ENCODE results near the gene CIAO3.

Gene CIAO3

DNA sequence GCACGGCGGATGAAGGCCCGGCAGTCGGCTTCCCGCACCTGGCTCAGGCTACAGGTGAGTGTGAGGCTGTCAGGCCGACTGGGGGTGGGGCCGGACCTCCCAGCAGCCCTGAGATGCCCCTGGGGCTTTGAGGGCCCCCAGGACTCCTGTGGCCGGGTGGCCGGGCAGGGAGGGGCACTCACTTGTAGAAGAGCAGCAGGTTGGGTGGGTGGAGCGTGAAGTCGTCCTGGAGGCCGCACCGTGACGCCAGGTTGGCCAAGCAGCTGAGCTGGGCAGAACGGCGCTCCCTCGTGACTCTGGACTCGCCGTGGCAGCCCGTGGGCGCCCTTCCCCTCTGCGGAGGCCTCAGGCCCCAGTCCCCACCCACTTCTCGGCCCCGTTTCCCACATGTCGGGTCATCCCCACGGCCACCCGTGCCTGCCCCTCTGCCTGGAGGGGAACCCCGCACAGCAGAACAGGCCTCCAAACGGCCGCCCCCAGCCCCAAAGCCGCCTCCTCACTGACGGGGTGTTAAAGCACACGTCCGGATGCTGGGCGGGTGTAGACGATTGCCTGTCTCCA is 34.5 kb upstream of the CIAO3 start:
- no peak for DNase-seq (ENCODE audit: low read depth)

DNA sequence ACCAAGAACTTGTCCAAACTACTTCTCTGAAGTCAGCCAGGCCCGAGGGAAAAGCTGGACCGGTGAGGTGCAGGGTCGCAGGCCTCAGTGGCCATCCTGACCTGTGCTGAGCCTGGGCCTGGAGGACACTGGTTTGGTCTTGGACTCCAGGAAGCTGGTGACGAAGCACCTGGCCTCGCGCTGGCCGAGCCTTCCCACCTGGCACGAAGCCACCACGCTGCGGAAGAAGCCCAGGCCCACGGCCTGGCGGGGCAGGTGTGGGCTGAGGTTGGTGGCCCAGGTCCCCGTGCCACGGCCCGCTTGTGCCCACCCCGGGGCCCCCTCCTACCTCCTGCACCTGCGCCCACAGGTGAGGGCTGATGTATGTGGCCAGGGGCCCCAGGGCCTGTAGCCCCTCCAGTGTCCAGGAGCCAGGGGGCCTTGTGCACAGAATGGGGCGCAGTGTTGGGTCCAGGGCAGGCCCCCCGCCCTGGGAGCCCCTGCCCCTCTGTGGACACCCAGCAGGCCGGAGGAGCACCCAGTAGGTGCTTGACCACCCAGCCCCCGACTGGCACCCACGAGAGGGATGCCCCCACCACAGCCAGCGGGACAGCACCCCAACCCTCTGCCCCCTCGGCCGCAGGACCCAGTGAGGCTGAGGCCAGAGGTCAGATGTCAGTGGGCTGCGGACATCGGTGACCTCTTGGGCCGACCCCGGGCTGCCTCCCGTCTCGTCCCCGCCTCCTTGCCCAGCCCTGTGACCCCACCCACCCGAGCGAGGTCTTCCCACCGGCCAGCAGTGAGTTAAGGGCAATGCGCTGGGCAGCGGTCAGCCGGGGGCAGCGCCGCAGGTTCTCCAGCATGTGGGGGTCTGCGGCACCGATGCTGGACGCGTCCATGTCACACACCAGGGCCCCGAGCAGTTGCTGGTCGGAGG is 33.5 kb upstream of the CIAO3 start:
- no peak for DNase-seq (ENCODE audit: low read depth)

DNA sequence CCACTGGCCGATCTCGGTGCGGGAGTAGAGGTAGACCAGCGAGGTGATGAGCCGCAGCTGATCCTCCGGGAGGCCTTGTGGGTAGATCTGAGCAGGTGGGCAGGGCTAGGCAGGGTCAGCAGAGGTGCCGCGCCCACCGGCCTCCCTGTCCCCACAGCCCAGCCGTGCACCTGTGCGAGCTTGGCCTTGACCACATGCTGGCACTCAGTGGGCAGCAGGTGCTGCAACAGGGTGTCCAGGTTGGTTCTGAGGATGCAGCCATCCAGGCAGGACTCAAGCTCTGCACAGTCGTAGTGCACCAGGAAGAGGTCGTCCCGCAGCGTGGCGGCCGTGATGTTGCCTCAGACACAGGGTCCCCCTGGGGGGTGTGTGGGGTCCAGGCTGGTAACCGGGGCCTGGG is 32.2 kb upstream of the CIAO3 start:
- no peak for DNase-seq (ENCODE audit: low read depth)

DNA sequence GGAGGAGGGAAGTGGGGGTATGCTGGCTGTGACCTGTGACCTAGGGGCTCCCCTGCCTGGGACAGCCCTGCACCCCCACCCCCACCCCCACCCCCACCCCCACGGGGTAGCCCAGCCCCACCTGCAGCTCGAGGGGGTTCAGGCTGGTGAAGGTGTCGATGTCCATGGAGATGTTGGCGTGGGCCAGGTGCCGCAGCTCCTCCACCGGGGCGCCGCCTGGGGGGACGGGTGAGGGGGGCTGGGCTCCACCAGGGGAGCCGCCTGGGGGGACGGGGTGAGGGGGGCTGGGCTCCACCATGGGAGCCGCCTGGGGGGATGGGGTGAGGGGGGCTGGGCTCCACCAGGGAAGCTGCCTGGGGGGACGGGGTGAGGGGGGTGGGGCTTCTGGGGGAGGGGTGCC is 29.6 kb upstream of the CIAO3 start:
- DNase-seq (ENCODE audit: low read depth), result no peak

DNA sequence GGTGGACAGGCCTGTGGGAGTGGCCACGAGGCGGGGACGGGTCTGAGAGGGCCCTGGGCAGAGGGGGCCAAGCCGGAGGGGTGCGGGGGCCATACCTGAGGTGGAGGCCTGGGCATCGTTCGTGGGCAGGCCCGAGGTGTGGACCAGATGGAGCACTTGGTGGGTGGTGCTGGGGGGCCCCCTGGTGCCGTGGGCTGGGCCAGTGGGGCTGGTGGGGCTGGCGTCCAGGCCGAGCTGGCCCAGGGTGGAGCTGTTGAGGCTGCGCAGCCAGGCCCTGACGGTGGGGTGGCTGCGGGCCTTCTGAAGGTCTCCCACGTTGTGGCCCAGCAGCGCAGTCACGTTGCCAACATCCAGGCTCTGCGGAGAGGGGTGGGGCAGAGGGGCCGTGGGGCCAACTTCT is 29.1 kb upstream of the CIAO3 start:
- DNase-seq (ENCODE audit: low read depth), result no peak

DNA sequence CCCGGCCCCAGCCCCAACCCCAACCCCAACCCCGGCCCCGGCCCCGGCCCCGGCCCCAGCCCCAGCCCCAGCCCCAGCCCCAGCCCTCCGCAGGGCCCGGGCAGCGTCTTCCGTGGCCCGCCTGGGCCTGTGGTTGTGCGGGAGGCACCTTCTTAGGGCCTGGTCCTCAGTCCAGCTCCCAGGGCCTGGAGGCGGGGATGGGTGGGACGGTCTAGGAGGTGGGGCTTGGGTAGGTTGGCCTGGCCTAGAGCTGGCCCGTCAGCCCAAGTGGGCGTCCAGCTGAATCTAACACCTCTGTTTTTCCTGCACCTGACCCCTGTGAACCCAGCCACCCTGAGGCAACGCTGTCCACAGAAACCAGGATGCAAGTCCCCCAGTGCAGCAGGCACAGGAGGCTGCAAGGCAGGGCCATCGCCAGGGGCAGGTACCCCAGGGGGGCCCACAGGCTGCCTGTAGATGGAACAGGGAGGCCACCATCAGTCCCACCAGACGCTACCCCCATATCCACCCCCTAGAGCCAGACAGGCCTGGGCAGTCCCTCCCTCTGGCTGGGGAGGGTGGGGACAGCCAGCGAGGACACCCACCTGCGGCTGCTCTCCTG is 28.5 kb upstream of the CIAO3 start:
- DNase-seq (ENCODE audit: low read depth), result no peak

DNA sequence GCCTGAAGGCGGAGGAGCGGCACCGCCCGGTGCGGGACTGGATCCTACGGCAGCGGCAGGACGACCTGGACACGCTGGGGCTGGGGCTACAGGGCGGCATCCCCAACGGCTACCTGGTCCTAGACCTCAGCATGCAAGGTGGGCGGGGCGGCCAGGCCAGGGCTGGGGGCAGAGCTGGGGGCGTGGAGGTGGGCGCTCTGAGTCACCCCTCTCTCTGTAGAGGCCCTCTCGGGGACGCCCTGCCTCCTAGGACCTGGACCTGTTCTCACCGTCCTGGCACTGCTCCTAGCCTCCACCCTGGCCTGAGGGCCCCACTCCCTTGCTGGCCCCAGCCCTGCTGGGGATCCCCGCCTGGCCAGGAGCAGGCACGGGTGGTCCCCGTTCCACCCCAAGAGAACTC is 27.6 kb upstream of the CIAO3 start:
- DNase-seq (ENCODE audit: low read depth), result no peak

DNA sequence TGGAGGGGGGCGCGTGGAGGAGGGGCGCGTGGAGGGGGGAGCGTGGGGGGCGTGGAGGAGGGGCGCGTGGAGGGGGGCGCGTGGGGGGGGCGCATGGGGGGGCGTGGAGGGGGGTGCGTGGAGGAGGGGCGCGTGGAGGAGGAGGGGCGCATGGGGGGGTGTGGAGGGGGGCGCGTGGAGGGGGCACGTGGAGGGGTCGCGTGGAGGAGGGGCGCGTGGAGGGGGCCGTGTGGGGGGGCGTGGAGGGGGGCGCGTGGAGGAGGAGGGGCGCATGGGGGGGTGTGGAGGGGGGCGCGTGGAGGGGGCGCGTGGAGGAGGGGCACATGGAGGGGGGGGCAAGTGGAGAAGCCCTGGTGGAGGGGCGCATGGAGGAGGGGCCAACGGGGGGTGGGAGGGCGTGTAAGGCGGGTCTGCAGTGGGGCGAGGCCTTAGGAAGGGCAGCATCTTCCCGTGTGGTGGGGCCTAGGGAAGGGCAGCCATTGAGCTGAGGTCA is 27.0 kb upstream of the CIAO3 start:
- DNase-seq (ENCODE audit: low read depth), result no peak

DNA sequence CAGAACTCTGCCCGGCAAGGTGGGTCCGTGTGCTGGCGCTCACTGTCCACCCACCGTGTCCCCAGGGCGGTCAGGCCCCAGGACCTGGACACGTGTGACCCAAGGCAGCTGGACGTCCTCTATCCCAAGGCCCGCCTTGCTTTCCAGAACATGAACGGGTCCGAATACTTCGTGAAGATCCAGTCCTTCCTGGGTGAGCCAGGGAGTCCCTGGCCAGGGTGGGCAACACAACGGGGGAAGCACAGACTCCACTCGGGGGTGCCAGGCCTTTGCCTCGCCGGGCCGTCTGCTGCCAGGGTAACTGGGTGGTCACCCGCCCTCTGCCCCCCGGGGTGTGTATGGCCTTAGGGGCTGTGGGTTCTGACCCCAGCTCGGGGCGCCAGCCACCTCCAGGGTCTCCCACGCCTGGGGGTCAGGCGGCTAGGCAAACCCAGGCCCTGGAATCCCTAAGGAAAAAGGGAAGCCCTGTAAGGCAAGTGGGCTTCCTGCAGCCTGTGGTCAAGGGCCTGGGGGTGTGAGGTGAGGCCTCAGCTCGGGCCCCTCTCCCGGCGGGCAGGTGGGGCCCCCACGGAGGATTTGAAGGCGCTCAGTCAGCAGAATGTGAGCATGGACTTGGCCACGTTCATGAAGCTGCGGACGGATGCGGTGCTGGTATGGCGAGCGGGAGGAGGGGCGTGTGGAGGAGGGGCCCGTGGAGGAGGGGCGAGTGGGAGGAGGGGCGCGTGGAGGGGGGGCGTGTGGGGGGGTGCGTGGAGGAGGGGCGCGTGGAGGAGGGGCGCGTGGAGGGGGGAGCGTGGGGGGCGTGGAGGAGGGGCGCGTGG is 26.2 kb upstream of the CIAO3 start:
- DNase-seq (ENCODE audit: low read depth), result no peak

DNA sequence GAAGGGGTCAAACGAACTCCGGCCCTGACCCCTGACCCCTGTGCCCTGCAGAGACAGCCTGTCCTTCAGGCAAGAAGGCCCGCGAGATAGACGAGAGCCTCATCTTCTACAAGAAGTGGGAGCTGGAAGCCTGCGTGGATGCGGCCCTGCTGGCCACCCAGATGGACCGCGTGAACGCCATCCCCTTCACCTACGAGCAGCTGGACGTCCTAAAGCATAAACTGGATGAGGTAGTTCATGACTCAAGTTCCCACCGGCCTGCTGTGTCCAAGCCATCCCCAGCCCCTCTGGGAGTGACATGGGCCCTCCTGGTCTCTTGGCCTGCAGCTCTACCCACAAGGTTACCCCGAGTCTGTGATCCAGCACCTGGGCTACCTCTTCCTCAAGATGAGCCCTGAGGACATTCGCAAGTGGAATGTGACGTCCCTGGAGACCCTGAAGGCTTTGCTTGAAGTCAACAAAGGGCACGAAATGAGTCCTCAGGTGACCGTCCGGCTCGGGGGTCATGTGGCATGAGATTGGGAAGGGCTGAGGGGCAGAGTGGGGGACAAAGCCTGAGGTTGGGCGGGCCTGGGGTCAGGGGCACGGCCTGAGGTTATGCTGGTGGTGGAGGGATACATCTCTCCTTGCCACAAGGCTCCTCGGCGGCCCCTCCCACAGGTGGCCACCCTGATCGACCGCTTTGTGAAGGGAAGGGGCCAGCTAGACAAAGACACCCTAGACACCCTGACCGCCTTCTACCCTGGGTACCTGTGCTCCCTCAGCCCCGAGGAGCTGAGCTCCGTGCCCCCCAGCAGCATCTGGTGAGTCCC is 25.4 kb upstream of the CIAO3 start:
- DNase-seq (ENCODE audit: low read depth), result no peak

DNA sequence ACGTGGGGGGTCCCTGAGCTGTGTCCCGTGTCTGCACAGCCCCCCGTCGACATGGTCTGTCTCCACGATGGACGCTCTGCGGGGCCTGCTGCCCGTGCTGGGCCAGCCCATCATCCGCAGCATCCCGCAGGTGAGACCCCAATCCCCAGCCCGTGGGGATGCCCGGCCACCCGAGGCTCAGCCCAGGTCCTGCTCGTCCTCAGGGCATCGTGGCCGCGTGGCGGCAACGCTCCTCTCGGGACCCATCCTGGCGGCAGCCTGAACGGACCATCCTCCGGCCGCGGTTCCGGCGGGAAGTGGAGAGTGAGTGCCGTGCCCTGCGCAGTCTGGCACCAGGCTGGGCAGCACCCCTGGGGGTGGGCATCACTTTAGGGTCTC is 24.7 kb upstream of the CIAO3 start:
- no peak for DNase-seq (ENCODE audit: low read depth)

DNA sequence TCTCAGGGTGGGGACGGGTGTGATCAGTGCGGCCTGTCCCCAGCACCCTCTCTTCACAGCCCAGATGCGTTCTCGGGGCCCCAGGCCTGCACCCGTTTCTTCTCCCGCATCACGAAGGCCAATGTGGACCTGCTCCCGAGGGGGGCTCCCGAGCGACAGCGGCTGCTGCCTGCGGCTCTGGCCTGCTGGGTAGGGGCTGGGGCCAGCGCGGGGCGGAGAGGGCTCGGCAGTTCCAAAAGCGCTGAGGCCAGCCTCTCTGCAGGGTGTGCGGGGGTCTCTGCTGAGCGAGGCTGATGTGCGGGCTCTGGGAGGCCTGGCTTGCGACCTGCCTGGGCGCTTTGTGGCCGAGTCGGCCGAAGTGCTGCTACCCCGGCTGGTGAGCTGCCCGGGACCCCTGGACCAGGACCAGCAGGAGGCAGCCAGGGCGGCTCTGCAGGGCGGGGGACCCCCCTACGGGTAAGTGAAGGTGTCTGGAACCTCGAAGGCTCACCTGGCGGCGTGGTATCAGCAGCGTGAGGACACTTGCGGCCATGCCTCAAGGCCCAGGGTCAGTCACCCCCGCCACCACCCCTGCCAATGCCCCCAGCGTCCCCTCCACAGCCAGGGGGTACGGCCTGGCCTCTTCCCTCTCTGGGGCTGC is 24.2 kb upstream of the CIAO3 start:
- no peak for DNase-seq (ENCODE audit: low read depth)

DNA sequence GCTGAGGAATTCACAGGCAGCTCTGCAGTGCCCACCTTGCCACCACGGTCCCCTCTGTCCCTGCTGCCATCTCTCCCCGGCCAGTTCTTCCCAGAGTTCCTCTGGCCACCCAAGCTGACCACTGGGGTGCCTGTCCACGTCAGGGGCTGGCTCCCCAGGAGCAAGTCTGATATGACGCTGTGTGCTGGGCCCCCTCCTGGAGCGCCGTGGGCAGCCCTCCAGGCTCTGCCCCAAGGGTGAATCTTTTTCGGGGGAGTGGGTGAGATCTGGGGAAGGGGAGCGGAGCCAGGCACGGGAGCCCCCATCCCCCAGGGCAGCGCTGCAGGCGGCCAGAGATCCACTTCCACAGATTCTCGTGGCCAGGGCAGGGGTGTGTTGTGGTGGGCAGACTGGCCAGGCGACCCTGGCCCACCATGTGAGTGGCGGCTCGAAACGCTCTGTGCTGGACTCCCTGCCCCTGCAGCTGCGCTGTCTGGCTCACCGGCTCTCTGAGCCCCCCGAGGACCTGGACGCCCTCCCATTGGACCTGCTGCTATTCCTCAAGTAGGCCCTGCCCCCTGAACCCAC is 23.5 kb upstream of the CIAO3 start:
- no peak for DNase-seq (ENCODE audit: low read depth)

DNA sequence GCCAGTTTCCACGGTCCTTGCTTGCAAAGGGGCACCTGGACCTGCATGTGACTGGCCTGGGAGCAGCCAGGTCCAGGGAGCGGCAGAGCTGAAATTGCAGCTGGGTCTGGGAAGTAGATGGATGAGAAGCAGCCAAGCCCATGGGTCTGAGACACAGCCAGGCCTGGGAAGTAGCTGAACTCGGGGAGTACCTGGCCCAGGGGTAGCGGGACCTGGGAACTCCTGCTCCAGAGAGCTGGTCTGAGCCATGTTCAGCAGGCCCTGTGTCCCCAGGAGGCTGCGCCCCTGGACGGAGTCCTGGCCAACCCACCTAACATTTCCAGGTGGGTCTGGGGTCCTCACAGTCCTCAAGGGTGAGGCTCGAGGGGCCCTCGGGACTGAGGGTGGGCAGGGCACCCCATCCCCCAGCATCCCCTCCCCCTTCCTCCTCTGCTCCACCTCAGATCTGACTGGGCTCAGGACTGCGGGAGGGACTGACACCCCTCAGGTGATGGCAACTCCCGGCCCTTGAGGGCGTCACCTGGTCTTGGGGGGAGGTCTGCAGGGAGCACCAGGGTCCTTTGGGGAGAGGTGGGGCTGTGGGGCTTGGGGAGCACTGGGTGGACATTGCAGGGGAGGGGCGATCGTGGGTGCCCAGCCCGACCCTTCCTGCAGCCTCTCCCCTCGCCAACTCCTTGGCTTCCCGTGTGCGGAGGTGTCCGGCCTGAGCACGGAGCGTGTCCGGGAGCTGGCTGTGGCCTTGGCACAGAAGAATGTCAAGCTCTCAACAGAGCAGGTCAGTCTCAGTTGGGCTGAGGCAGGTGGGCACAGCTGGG is 22.8 kb upstream of the CIAO3 start:
- DNase-seq (ENCODE audit: low read depth), result no peak

DNA sequence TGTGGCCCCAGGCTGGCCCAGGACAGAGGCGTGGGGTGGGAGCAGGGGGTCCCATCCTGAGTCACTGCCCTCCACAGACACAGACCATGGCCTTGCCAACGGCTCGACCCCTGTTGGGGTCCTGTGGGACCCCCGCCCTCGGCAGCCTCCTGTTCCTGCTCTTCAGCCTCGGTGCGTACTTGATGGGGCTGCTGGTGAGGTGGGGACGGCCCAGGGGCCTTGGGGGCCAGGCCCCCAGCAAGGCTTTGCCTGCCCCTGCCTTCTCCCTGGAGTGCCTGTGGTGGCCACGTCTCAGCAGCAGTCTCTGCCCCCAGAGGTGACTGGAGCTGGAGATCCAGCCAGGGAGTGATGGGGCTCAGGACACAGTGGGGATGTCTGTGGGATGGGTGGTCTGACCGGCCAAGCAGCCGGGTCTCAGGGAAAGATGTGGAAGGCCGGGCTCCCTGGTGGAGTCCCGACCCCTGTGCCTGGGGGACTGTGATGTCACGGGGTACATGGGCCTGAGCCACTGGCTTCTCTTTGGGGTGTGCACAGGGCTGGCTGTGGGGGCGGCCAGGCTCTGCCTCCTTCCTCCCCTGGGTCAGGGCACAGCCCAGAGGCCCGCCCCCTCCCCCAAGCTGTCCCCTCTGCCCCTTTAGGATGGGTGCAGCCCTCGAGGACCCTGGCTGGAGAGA is 21.9 kb upstream of the CIAO3 start:
- DNase-seq (ENCODE audit: low read depth), result no peak

DNA sequence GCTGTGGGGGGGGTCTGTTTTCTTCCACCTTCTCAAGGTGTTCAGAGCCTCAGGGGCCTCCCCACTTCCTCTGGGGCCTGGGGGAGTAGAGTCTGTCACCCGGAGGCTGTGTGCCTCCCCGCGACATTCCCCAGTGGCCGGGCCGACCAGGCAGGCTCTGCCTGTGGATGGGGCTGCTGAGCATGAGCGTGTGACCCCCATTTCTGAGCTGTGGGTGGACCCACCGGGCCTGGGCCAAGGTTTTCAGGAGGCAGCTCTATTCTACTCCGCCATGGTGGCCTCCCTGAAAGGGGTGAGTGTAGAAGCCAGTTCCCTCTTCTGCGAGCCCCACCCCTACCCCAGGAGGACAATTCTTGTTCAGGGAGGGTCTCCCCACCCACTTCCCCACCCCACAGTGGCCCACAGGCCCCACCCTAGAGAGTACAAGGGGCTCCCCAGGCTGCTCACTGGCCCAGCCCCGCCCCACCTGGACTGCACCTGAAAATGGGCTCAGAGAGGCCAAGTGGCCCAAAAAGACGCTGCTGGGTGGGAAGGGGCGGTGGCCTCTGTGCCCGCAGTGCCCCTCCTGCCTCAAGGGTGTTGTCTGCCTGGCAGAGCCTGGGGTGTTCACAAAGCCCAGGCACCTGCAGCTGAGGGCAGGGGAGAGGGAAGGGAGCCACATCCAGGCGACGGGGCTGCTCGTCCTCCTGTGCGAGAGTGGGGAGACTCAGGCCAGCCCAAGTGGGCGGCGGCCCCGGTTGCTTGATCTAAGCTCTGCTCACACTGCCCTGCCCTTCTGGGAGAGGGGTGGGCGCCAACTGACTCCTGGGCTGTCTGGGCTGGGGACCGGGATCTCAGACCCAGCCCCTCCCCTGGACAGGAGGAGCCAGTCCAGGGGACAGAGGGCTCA is 21.1 kb upstream of the CIAO3 start:
- DNase-seq (ENCODE audit: low read depth), result no peak

DNA sequence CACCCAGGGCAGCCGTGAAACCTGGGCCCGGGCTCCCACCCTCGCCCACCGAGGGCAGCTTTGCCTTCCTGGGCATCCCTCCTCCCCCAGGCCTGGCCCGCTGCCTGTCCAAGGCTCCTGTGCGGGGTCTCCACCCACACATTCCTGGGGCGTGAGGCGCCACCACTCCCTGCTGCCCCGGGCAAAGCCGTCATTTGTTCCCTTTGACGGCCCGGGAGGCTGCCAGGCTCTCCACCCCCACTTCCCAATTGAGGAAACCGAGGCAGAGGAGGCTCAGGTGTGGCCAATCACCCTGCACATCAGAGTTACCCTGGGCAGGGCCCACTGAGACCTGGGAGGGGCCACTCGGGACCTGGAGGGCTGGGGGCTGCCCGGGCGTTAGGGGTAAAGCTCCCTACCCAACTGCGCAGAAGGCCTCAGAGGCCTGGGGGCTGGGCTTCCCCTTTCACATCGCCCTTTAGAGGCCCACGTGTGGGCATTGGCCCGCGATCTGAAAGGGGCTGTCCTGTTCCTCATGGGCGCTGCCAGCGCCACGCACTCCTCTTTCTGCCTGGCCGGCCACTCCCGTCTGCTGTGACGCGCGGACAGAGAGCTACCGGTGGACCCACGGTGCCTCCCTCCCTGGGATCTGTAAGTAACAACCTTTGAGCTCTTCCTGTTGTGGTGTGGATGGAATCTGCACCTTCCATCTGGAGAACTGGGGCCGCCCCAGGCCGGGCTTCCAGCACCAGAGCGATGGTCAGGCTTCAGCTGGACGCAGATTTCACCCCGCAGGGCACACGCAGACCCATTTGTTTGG is 19.9 kb upstream of the CIAO3 start, which contains the start of gene MSLN:
Gene MSLN (plus strand): TSS at position 190 of the 799 bp plus-strand sequence. CDS start 1,947 bp downstream, outside the sequence.
- no peak for DNase-seq (ENCODE audit: low read depth)

Measured in stimulated activated CD8-positive, alpha-beta memory T cell treated with anti-CD3 and anti-CD28 coated beads, Interleukin-15, amount 100 ng/mL, for 1 hour (primary cell).